Tibial nerve (tissue), 4 donors: ENCODE results near the gene SH2D3C.

ENCODE experiments used
- CTCF ChIP-seq, 5 experiments: fragments of 200-600 bp in 3 of 5; fragments of 450-650 bp in 2 of 5; sonication (generic) in 3 of 5; IDR thresholded peaks; one replicate each; pipeline ENCODE4 v1.5.1; 2016 to 2019; ENCODE audit warnings: antibody characterized with exemption in 5 of 5, mild to moderate bottlenecking in 3 of 5, moderate library complexity in 2 of 5
- EP300 ChIP-seq, 2 donors: sonication (generic); formaldehyde crosslinking; IDR thresholded peaks; one replicate each; pipeline ENCODE4 v1.6.1; 2017; ENCODE audit warnings: antibody characterized with exemption in 2 of 2, mild to moderate bottlenecking in 1 of 2
- POLR2A ChIP-seq, 2 donors: fragments of 450-650 bp; IDR thresholded peaks; one replicate each; pipeline ENCODE4 v1.6.1; 2017; ENCODE audit warnings: antibody characterized with exemption in 2 of 2, mild to moderate bottlenecking in 2 of 2, moderate library complexity in 2 of 2

DNA sequence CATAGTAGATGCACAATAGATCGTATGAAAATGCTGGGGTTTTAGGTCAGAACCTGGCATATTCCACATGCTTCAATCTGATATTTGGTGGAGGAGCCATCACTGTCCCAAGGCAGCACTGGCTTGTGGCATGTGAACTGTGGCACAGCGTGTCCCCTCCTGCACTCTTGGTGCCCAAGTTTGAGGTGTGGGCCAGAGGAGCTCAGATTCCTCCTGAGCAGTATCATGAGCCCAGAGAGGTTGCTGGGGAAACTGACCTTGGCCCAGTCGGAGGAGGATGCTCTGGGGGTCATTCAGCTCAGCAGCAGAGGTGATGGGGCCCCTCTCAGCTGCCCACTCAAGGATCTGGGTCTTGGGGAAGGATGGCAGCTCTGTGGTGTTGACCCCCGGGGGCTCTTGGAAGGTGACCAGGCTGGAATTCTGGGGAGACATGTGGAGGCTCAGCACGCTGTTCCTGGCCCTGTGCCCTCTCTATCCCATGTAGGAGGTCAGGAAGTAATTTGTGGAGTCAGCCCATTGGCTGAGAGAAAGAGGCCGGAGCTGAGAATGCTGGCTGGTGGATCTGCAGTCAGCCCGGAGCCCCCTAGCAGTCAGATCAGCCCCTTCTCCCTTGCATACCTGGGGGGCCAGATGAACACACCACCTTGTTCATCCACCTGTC, 47.9 kb upstream of the SH2D3C start:
- TF ChIP-seq CTCF (IDR thresholded peaks at IDR 0.05) (no peak), POLR2A (IDR thresholded peaks at IDR 0.05) (no peak), EP300 (IDR thresholded peaks at IDR 0.05) (no peak)
